ENCODE measurements around the gene MAPK8IP3. TPM values are rescaled to one million over a fixed set of nuclear protein-coding genes. Genes with fewer than 3 reads are reported as not detected.

MAPK8IP3 gene
- total and polyA plus RNA-seq, 7 donors = 11.7 to 31.6 (median 22.6) TPM

- intact Hi-C loops (cut with DNase I) = no loop called here
- 93 to 97% (median 93%) methylated on average over 14 of the region's 14 CpGs for WGBS, 3 donors
- ATAC-seq = no peak
These were observed 25.6 kb upstream of the MAPK8IP3 start for GRCh38 chr16:1680361-1680760.

GRCh38 chr16:1681032-1681431, 25.0 kb upstream of the MAPK8IP3 start:
- H3K4me1 ChIP-seq = peaks cover 6% of the 10 kb centered on the region
- peaks cover 6 to 29% of the 10 kb centered on the region in 2 donors for H3K36me3 ChIP-seq (ENCODE audit: insufficient read depth in 1 of 2, low read depth in 1 of 2)
- no peak for TF ChIP-seq CTCF (IDR thresholded peaks at IDR 0.05)
- no peaks in the 10 kb centered on the region for H3K27me3 ChIP-seq (ENCODE audit: insufficient read depth in 3 of 3, low read length in 2 of 3)
- H3K9me3 ChIP-seq = no peaks in the 10 kb centered on the region
- H3K27ac ChIP-seq = no peak overlapping the region
- ATAC-seq = no peak
- 94 to 96% (median 94%) methylated on average over 10 of the region's 10 CpGs for WGBS, 3 donors
- DNase-seq = no peak
- no peak overlapping the region for H3K4me3 ChIP-seq
- intact Hi-C loops (cut with DNase I) = no loop called here

More at GRCh38 chr16:1680361-1680760, 25.6 kb upstream of the MAPK8IP3 start:
- no peaks in the 10 kb centered on the region for H3K9me3 ChIP-seq
- H3K4me3 ChIP-seq = no peak overlapping the region
- H3K4me1 ChIP-seq = peaks cover 6% of the 10 kb centered on the region
- H3K27ac ChIP-seq = no peak overlapping the region
- H3K36me3 ChIP-seq (ENCODE audit: insufficient read depth in 1 of 2, low read depth in 1 of 2) = peaks cover 3 to 29% of the 10 kb centered on the region in 2 donors
- no peaks in the 10 kb centered on the region for H3K27me3 ChIP-seq (ENCODE audit: insufficient read depth in 3 of 3, low read length in 2 of 3)
- no peak for TF ChIP-seq CTCF (IDR thresholded peaks at IDR 0.05)
- no peak for DNase-seq

GRCh38 chr16:1687427-1688316, 18.3 kb upstream of the MAPK8IP3 start:
- H3K4me1 ChIP-seq = no peaks in the 10 kb centered on the region
- DNase-seq (no peak), ATAC-seq (no peak)
- 84 to 89% (median 88%) methylated on average over 17 of the region's 17 CpGs for WGBS, 3 donors
- no peak for TF ChIP-seq CTCF (IDR thresholded peaks at IDR 0.05)
- H3K27me3 ChIP-seq (ENCODE audit: insufficient read depth in 3 of 3, low read length in 2 of 3) = no peaks in the 10 kb centered on the region
- peaks cover 6 to 76% of the 10 kb centered on the region in 2 donors for H3K36me3 ChIP-seq (ENCODE audit: insufficient read depth in 1 of 2, low read depth in 1 of 2)
- intact Hi-C loops (cut with DNase I) = no loop called here
- no peak overlapping the region for H3K4me3 ChIP-seq
- no peaks in the 10 kb centered on the region for H3K9me3 ChIP-seq
- no peak overlapping the region for H3K27ac ChIP-seq

- DNase-seq = no peak
- Histone ChIP-seq H3K4me1 (no peaks in the 10 kb centered on the region), H3K9me3 (no peaks in the 10 kb centered on the region), H3K27me3 (ENCODE audit: insufficient read depth in 3 of 3, low read length in 2 of 3) (no peaks in the 10 kb centered on the region), H3K36me3 (ENCODE audit: insufficient read depth in 1 of 2, low read depth in 1 of 2) (peaks cover 8 to 81% of the 10 kb centered on the region in 2 donors), H3K27ac (no peak overlapping the region), H3K4me3 (no peak overlapping the region)
- no peak for TF ChIP-seq CTCF (IDR thresholded peaks at IDR 0.05)
- WGBS, 3 donors = 86 to 91% (median 89%) methylated on average over 10 of the region's 10 CpGs
- intact Hi-C loops (cut with DNase I) = no loop called here
- peak in 1 of 4 donors; percentile 50 for ATAC-seq
These were observed 17.0 kb upstream of the MAPK8IP3 start for GRCh38 chr16:1688807-1689560.

Measured in psoas muscle (tissue), 8 donors.